ENCODE results near the gene GPR78.

GPR78 gene

GRCh38 chr4:8600266-8600665, 20.1 kb downstream of the GPR78 start:
- no peak for DNase-seq (ENCODE audit: low read depth in 2 of 2)

GRCh38 chr4:8600686-8601085, 20.5 kb downstream of the GPR78 start:
- DNase-seq (ENCODE audit: low read depth in 2 of 2), result no peak

GRCh38 chr4:8601086-8601485, 20.9 kb downstream of the GPR78 start:
- no peak for DNase-seq (ENCODE audit: low read depth in 2 of 2)

DNA sequence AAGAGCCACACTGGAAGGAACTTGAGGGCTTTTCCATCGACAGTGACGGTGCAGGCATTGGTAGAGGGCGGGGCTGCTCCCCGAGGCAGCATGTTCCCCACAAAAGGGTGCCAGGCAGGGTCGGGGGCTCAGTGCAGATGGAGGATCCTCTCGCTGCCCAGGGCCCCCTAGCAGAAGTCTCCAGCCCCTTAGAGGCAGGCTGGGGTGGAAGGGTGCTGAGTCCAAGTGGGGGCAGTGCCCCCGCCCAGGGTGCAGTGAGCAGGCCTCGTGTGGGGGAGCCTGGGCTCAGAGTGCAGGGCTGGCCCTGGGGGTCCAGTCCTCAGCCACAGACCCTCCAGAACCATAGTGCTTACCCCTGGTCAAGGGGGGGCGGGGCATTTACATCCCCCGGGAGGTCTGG, 21.4 kb downstream of the GPR78 start:
- no peak for DNase-seq (ENCODE audit: low read depth in 2 of 2)

DNA sequence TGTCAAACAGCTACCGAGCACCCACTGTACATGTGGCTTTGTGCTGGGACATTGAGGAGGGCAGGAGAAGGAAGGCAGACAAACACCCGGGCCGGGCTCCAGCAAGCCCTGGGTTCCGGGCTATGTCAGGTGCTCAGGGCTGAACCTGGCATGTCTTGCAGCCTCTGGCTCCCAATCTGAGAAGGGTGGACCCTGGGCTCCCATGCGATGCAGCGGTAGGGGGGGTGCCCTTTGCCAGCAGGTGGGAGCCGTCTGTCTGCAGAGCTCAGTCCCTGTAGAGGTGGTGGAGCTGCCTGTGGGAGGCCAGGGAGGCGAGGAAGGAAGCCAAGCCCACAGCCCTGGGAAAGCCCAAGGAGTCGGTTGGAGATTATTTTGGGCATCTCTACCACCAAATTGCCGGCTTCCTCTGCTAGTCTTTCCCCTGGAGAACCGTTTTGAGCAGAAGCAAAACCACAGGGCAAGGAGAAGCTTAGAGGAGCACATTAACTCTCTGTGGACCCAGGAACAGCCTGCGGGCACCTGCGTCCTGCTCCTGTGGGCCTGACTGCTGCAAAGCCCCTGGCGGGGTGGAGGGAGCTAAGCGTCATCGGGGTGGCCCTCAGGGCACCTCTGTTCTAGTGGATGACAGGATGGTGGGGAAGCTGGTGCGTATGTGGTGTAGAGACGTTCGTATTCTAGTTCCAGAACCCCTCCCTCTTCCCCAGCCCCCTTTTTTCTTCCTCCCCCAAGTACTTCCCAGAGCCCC, 22.7 kb downstream of the GPR78 start:
- no peak for DNase-seq (ENCODE audit: low read depth in 2 of 2)

DNA sequence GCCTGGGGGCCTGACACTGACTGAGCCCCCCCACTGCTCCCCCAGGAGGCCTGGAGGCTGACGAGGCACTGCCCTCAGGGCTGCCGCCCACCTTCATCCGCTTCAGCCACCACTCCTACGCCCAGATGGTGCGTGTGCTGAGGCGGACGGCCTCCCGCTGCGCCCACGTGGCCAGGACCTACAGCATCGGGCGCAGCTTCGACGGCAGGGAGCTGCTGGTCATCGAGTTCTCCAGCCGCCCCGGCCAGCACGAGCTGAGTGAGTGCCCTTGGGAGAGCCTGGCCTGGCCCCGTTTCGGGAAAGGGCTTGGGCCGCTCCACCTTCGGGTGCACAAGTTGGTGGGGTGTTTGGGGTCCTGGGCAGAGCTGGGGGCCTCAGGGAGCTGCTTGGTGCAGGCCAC, 23.7 kb downstream of the GPR78 start:
- no peak for DNase-seq (ENCODE audit: low read depth in 2 of 2)

GRCh38 chr4:8605289-8605688, 25.1 kb downstream of the GPR78 start:
- no peak for DNase-seq (ENCODE audit: low read depth in 2 of 2)

GRCh38 chr4:8606476-8606875, 26.3 kb downstream of the GPR78 start:
- no peak for DNase-seq (ENCODE audit: low read depth in 2 of 2)

DNA sequence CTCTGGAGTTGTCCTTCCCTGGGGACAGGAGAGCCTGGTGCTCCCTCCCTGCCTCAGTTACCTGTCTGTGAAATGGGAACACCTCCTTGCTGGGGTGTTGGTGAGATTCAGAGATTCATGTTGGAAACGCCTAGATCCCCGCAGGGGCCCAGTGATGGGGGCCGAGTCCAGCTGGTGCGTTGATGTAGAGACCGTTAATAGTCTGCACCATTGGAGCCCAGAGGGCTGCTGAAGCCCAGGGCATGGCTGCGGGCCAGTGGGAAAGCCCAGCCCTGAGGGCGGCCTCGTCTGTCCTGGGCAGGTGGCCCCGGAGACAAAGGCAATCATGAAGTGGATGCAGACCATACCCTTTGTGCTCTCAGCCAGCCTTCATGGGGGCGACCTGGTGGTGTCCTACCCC, 26.8 kb downstream of the GPR78 start:
- no peak for DNase-seq (ENCODE audit: low read depth in 2 of 2)

DNA sequence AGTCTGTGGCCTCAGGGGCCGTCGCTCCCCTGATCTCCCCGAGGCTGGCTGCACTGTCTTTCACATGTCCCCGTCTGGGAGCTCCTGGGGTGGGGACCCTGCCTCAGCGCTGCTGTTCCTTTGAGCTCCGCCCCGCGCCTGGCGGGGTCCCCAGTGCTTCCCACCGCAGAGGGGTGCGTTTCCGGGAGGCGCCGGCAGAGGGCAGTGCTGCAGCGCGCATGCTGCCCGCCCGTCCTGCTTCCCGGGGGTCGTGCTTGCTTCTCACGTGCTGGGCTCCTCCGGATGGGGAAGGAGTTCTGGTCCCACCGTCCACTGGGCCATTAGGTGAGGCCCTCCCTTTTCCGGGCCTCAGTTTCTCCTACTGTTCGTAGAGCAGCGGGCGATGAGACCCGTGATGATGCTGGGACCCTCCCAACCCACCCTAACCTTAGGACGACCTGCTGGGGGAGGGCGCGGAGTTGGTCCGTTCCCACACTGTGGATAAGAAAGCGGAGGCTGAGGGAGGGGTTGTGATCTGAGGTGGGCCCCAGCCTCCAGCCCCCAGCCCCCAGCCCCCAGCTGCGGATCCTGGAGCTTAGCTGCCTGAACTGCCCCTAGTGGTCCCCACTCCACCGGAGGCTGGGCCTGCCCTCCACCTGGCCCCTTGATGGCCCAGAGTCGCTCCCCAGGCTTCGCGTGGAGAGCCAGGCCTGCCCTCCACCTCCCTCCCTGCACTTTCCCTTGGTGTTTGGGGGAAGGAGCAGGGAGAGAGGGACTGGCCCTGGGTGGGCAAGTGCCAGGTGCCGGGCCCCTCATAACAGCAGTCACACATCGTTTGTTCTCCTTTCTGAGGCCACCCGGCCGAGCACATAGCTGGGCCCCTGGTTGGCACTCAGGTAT, 27.6 kb downstream of the GPR78 start:
- peak; percentile 4 to 40 for DNase-seq (ENCODE audit: low read depth in 2 of 2)

- DNase-seq (ENCODE audit: low read depth in 2 of 2), result no peak
Measured at GRCh38 chr4:8608714-8609391, 28.7 kb downstream of the GPR78 start.

GRCh38 chr4:8609406-8609805, 29.2 kb downstream of the GPR78 start:
- DNase-seq (ENCODE audit: low read depth in 2 of 2), result no peak

GRCh38 chr4:8609824-8610350, 29.7 kb downstream of the GPR78 start:
- no peak for DNase-seq (ENCODE audit: low read depth in 2 of 2)

DNA sequence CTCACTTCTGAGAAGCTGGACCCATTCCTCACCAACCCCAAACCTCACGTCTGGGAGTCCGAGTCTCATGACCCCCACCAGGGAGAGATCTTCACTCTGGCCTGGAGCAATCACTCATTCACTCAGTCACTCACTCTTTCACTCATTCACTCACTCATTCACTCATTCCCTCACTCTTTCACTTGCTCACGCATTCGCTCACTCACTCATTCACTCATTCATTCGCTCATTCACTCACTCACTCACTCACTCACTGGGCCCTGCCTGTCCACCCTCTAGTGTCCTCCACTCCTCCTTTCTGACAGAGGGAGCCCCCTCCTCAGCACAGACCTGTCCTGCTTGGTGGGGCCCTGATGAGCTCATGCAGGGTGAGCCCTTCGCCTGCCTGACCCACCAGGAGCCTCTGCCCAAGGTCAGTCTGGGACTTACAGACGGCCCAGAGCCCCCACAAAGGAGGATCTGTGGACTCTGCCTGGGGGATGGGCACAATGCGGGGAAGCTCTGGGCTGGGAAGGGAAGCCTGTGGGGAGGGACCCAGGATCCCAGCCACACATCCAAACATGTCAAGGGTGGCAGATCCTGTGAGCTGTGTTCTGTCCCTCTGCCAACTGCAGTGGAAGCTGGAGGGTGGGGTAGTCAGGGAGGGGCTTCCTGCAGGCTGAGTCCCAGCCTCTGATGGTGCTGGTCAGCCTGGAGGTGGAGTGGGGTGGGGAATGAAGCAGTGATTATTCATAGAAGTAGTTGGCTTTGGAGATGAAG, 30.8 kb downstream of the GPR78 start:
- no peak for DNase-seq (ENCODE audit: low read depth in 2 of 2)

DNA sequence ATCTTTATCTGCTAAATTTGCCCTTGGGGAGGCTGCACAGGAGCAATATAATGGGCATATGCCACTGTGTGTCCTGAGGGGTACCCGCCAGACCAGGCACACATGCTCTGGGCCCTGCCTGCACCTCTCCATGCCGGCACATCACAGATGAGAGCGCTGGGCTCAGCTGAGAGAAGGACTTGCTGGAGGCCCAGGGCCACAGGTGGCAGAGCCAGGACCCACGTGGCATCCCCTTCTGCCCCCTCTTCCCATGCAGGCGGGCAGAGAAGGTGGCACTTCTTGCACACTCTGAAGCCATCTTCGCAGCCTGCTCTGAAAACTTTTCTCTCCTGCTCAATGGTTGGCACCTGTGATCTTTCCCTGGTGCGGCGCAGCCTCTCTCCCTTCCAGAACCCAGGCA, 32.5 kb downstream of the GPR78 start:
- DNase-seq (ENCODE audit: low read depth in 2 of 2), result no peak

DNA sequence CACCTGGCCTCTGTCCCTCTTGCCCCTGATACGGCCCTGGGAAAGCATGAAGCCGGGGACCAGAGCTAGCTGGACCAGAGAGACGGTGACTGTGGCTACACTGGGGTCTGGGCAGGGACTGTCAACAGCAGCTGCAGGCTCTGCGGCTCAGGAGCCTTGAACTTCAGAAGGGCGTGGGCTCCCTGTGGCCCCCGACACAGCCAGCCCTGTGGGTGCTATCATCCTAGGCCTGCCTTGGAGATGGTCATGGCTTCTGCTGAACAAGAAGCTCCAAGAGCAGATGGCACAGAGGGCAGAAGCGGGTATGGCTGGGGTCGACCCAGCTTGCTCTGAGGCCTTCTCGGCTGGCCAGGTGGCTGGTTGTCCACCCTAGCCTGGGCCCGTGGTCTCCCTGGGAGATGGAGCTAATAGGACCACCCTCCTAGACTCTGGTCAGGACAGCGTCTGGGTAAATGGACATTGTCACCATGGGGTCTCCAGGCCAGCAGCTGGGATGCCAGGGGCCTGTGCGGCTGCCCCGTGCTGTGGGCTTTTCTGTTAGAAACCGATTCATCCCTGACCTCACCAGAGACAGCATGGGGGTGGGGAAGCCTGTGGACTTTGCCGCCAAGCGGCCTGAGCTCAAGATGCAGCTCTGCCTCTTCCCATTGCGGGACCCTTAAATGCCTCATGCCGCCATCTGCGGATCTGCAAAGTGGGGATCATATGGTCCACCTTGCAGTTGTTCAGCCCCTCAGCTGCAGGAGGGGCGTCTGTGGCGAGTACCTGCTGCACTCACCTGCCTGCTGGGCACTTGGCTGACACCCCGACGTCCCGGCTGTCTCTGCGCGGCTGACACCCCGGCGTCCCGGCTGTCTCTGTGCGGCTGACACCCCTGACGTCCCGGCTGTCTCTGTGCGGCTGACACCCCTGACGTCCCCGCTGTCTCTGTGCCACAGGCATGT, 33.5 kb downstream of the GPR78 start:
- DNase-seq (ENCODE audit: low read depth in 2 of 2), result no peak

DNA sequence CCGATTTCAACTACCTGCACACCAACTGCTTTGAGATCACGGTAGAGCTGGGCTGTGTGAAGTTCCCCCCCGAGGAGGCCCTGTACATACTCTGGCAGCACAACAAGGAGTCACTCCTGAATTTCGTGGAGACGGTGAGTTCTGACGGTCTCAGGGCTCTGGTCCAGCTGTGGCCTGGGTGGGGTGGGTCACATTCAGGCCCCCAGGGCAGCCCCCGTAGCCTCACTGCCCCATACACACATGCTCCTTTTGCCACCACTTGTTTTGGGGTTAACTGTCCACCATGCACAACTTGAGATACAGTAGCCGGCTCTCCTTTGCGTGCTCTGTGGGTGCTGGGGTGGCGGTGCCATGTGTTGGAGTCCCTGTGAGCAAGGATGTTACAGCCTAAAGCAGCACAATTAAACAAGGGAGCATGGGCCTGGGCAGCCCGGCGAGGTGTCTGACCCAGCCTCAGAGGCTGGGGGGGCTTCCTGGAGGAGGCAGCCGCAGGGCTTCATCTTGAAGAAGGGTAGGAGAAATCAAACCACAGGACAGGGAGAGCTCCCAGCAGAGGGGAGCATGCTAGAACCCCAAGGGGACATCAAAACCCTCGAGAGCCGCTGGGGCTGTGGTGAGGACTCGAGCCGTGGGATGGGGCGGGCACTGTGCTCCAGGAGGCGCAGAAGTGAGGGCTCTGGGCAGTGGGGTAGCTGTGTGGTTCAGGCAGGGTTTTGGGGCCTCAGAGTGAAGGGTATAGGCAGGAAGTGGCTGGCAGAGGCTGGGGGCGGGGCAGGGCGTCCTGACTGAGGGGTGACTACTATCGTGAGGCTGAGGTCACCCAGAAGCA, 34.4 kb downstream of the GPR78 start:
- no peak for DNase-seq (ENCODE audit: low read depth in 2 of 2)

- no peak for DNase-seq (ENCODE audit: low read depth in 2 of 2)
Measured at GRCh38 chr4:8615366-8615765, 35.2 kb downstream of the GPR78 start.

DNA sequence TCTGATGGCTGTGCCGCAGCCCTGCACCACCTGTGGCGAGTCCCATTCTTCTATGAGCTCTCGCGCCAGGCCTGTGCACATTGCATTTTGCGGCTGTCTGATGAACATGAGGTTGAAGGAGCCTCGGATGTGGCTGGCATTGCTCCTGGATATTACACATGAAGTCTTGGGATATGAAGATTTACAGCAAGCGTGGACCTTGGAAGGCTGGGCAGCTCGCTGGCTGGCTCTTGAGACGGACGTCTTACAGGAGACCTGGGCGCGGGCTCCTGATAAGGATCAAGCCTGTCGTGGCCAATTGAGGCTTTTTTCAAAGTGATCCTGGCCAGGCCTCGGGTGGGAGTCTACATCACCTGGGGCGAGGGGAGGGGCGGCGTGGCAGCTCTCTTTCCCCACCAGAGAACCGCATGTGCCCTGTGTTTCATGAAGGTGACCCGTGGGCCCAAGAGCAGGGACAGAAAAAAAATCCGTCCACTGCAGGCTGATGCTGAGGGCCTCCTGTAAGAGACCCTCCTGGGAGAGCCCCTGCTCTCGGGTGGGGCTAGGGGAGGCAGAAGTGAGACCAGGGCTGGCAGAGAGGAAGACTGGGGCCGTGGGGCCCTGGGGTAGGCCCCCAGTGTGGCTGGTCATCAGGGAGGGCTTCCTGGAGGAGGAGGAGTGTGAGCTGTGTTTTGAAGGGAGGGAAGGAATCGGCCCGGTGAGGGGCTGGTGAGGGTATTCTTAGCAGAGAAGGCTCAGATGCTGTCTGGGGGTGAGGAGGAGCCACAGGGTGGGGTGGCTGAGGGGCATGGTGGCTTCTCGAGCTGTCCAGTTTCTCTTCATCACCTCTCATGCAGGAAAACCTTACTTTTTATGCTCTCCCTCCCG, 36.0 kb downstream of the GPR78 start:
- no peak for DNase-seq (ENCODE audit: low read depth in 2 of 2)

All from stimulated activated CD4-positive, alpha-beta T cell treated with anti-CD3 and anti-CD28 coated beads, Interleukin-1b, Interleukin-23, amount 100 ng/mL, for 4 hours (primary cell).